HG03064 (cell line): ENCODE measurements around the gene FXN.
"Not testable (repeated sequence)": the region's sequence is repeated elsewhere in the genome, so short reads cannot be mapped to it uniquely, and the experiment has no call there.

ENCODE experiments used
- ATAC-seq: cut with Tn5 transposase; IDR thresholded peaks from one replicate; pipeline ENCODE4 v1.9.1; 2021; ENCODE audit warnings: low read depth; ENCODE audit not compliant: unreplicated experiment

FXN gene

DNA sequence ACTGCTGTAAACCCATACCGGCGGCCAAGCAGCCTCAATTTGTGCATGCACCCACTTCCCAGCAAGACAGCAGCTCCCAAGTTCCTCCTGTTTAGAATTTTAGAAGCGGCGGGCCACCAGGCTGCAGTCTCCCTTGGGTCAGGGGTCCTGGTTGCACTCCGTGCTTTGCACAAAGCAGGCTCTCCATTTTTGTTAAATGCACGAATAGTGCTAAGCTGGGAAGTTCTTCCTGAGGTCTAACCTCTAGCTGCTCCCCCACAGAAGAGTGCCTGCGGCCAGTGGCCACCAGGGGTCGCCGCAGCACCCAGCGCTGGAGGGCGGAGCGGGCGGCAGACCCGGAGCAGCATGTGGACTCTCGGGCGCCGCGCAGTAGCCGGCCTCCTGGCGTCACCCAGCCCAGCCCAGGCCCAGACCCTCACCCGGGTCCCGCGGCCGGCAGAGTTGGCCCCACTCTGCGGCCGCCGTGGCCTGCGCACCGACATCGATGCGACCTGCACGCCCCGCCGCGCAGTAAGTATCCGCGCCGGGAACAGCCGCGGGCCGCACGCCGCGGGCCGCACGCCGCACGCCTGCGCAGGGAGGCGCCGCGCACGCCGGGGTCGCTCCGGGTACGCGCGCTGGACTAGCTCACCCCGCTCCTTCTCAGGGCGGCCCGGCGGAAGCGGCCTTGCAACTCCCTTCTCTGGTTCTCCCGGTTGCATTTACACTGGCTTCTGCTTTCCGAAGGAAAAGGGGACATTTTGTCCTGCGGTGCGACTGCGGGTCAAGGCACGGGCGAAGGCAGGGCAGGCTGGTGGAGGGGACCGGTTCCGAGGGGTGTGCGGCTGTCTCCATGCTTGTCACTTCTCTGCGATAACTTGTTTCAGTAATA, at the start of gene FXN:
Gene FXN, plus strand, starts transcription at position 315 of the 871 bp plus-strand sequence. Its CDS starts 31 bp downstream, at position 346.
- peak; percentile 93 for ATAC-seq

DNA sequence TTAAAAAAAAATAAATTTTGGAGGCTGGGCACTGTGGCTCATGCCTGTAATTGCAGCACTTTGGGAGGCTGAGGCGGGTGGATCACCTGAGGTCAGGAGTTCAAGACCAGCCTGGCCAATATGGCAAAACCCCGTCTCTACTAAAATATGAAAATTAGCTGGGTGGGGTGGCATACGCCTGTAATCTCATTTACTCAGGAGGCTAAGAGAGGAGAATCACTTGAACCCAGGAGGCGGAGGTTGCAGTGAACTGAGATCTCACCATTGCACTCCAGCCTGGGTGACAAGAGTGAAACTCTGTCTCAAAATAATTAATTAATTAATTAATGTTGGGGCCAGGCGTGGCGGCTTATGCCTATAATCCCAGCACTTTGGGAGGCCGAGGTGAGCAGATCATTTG, 48.6 kb upstream of the FXN start:
- not testable (repeated sequence) for ATAC-seq

DNA sequence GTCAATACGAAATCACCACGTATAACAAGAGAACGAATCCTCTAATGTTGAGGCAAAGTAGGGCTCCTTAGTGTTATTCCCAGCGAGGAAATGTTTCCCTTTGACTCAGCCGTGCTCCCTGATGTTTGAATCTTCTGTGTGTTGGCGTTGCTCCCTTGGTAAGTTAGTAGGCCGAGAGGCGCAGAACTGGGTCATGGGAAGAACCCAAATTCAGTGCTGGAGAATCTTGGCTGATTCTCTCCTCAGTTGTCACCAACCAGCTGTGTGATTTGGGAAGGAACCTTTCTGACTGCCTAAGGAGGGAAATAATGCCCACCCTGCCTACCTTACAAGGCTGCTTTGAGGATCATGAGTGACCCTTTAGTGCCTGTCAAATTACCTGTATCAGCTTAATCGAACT, 44.1 kb upstream of the FXN start:
- no peak for ATAC-seq

DNA sequence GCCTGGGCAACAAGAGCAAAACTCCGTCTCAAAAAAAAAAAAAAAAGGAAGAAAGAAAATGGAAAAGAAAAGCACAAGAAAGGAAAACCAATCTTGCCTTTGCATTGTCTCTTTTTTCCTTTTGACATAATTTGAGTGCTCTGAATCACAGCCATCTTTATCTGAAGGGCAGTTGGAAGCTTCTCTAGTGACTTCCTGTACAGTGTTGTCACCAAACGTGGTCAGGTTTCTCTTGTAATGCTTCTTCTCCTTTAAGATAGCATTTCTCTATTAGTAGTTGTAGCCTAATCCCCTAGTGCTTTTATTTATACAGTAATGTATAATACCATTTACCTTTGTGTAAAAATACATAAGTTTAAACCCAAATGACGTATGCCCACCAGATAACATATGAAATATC, 39.8 kb upstream of the FXN start:
- no peak for ATAC-seq

DNA sequence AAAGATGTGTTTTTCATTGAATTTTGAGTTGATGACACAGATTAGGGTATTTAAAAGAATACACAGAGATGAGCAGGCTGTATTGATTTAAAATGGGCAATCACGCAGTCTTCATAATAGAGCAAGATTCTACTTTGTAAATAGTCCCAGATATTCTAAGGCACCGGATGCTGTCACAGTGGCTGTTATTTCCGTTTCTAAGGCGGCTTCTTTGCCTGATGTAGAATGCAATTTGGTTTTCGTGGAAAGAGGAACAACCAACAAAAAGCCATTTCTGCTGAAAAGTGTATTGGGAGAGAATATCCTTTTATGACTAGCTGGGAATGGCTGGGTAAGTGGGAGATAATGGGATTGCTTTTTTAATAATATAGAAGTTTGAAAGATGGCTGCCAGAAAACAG, 39.1 kb upstream of the FXN start:
- ATAC-seq = no peak

DNA sequence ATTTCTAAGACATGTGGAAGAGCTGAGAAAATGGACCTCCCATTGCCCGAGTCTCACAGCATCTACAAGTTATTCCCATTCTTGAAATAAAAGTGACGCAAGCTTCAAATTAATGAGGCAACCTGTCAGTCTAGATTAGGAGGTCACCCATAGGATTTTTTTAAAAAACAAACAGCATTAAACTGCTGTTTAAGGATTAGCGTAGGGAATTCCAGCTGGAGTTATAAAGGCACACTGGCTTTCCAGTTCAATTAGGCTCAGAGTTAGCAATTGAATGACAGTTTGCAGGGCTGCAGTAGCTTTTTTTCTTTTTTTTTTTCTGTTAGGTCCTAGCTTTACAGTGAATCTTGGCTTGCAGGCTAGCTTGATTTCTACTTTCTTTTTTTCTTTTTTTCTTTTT, 37.9 kb upstream of the FXN start:
- ATAC-seq = no peak

DNA sequence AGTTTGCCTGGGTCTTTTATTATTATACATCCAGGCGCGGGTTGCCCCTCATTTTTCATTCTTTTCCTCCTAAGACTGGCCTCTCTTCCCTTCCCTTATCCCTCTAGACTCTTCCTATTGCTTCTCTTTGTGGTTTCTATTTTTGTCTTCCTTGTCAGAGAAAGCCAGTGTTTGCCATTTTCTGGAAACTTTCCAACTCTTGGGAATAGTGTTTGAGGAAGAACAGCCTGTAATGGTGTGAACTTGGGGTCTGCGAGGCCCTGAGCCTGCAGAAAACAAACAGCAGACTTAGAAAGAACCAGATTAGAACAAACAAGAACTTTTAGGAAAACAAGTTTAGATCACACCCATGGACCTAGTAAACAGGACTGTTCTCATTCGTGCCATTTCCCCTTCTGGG, 37.2 kb upstream of the FXN start:
- no peak for ATAC-seq

DNA sequence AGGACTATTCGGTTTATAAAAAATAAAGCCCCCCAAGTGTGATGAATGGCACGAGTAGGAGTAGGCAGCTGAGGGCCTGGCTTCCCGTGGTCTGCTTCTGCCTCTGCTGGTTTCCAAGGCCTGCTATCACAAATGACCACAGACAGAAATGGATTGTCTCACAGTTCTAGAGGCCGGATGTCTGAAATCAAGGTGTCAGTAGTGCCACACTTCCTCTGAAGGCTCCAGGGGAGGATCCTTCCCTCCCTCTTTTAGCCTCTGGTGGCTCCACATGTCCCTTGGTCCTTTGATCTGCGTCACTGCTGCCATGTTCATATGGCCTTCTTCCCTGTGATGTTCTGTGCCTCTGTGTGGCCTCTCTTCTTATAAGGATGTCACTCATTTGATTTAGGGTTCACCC, 36.7 kb upstream of the FXN start:
- no peak for ATAC-seq

DNA sequence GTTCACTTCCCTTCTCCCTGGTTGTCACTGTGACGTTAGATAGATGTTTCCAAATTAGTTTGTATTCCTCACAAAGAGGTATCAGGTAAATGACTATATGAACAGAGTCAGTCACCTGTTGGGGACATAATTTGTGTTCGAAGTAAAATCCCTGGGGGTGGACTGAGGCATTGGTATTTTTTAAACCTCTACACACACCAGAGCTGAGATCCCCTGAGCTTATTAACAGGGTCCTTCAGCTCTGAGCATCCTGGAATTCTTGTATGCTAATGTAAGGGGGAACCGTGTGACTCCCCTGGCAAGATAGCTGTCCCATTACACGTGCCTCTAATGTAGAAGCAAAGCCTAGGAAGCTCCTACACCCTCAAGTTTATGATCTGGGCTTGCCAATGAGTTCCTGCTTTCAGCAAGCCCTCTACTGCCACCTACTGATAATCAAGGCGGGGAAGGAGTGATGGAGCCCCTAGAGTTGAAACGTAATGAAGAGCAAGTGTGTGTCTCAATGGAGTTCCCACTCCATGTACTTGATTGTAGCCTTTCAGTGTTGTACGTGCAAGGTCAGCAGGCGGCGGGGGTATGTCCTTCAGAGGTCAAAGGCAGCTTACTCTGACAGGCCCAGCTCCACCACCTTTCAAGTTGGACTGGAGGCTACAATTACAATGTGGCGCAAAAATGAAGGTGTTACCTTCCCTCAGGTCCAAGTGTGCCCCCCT, 36.0 kb upstream of the FXN start:
- ATAC-seq = peak; percentile 65

DNA sequence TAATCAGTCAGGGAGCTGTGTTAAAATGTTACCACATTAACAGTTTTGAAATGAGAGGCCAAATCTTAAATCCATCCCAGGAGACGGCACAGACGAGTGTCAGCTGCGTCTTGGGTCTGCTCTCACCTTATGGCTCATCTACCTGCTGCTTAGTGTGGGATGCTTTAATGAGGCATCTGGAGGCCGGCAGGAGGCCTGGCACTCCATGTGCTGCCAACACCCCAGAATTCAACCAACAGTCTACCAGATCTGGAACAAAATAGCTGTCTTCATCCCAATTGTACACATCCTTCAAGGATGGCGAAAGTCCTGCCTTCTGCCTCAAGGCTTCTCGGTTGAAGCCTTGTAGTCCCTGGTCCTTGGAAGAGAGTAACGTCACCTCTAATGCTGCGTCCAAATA, 33.6 kb upstream of the FXN start:
- no peak for ATAC-seq

DNA sequence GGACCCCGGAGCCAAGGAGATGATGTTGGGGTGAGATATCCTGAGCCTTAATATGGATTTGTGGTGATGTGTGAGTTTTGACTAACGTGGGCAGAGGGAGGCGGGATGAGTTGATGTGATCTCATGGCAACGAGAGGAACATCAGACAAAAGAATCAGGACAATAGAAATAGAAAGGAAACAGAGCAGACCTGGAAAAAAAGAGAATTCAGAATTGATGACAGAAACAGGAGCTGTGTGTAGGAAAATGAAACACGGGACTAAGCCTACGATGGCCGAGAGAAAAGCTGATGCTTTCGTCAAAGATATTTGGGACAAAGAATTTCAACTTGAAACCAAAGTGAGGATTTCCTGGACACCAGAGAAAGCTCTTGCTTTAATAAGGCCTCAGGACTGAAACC, 32.5 kb upstream of the FXN start:
- no peak for ATAC-seq

DNA sequence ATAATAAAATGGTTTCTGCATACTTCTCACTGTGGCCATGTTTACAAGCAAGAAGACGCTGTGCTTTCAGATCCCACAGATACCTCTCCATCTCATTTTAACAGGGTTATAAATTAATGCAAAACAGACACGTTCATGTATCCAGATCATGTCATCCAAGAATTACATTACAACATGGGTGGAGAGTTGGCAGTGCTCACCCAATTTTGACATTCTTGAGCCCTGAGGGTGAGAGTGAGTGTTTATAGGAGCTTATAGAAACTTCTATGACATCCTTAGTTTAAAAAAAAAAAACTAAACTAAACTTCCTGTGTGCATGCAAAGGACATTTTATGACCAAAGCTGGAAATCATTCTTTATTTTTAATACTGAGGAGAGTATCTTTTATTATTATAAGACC, 30.7 kb upstream of the FXN start:
- no peak for ATAC-seq

DNA sequence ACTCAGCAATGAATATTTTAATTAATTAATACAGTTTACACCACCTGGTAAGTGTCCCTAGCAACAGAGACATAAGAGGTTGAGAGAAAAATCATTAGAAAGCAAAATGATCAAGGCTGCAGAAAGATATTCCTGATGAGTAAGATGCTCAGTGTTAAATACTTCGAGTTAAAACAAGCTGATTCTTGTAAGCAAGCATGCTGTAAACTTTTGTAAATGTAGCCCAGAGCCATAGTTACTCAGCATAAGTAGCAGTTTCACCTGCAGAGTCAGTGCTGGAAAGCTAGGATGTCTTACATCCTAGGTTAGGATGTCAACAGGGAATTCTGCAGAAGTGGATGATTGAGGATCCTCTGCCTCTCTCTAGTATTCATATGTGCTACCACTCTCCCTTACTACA, 25.8 kb upstream of the FXN start:
- ATAC-seq = no peak

DNA sequence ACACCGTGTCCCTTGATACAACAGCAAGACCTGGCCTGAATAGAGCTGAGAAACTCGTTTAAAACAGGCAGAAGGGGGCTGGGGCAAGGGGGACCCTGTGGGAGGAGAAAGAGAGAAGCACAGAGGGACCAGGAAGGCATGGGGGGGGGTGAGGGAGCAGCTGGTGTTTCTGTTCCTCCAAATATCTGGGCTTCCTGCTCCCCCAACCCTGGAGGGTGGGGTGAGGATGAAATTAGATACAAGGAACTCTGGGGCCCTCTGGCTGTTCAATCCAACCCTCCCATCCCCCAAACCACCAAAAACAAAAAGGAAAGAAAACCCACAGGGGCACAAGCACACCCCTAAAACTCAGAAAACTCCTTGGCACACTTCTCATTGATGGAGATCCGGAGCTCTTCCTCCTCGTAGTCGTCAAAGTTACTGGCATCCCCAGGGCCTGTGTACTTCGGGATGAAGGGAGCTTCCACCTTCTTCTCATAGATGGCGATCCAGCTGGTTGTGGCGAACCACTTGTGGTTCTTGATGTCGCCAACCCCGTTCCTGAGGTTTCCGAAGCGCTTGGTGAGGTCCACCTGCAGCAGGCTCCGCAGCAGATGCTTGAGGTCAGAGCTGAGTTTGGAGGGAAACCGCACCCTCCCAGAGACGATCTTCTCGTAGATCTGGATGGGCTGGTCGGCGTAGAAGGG, 22.7 kb upstream of the FXN start:
- no peak for ATAC-seq

DNA sequence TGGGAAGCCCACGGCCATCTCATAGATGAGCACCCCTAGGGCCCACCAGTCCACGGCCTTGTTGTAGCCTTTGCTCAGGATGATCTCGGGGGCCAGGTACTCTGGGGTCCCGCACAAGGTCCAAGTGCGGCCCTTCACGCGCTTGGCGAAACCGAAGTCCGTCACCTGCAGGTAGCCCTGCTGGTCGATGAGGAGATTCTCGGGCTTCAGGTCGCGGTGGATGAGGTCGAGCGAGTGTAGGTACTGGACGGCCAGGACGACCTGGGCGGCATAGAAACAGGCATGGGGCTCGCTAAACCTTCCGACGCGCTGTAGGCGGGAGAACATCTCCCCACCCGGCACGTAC, 22.2 kb upstream of the FXN start:
- no peak for ATAC-seq

DNA sequence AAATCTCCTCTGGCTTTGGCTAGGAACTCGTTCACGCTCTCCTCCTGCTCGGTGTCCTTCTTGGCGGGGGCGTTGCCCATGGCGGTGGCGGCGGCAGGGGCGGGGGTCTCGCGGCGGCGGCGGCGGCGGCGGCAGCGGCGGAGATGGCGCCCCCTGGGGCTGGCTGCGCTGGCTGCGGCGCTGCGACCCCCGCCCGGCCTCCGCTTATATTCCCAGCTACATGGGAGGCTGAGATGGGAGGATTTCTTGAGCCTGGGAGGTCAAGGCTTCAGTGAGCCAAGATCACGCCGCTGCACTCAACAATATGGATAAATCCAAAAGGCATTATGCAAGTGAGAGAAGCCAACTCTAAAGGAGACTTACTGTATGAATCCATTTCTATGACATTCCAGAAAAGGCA, 21.5 kb upstream of the FXN start, which contains the start of gene PRKACG:
Gene PRKACG, minus strand, starts transcription at position 101 of the 400 bp plus-strand sequence. Its CDS starts 21 bp downstream, at position 80.
- no peak for ATAC-seq

DNA sequence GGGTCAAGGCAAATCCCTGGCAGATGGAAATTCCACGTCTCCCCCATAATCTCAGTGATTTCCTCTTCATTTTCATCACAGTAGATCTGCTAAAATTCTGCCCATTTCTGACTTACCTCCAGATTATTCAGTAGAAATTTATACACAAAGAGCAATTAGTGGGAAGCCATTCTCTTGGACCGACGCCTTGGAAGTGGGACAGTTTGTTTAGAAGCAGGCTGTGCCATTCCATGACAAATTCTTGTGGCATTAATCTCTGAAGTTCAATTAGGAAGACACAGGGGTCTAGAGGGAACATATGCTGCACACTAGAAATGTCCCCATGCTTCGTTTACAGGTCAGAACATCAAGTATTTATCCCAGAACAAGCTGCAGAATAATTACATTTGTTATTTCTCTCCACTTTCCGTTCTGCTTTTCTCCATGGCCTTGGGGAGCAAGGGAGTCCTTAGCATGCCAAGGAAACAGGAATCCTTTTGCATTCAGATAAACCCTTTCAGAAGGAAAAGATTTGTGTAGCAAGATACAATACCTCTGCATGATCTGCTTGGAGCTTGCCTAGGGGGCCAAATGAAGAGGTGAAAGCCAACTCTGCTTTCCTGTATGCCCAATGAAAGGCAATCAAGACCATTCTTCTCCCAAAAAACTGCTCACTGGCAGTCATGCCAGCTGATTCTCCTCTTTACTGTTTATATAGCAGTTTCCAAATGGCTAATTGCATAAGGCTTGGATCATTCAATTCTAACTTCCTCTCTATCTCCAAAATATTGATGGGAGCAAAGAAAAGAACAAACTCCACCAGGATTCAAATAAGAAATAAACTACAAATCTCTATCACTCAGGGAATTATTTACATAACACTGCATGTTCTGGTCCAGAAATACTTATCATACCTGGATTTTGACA, 19.1 kb upstream of the FXN start:
- ATAC-seq = no peak

DNA sequence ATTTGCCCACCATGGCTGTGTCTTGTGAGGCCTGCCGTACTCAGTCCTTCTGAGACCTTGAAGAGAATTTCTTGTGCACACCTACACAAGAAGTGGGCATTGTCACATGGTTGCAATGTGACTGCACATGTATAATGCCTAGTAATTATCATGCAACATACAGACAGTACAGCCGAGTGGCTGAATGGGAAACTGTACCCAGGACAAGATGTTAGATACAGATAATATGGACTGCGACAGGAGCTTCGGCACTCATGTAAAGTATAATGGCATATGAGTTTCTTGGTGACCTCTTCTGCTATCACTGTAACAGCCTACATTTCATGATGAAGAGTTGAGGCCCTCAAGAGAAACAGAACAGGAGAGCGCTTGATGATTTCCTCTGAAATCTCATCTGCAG, 16.8 kb upstream of the FXN start:
- no peak for ATAC-seq

DNA sequence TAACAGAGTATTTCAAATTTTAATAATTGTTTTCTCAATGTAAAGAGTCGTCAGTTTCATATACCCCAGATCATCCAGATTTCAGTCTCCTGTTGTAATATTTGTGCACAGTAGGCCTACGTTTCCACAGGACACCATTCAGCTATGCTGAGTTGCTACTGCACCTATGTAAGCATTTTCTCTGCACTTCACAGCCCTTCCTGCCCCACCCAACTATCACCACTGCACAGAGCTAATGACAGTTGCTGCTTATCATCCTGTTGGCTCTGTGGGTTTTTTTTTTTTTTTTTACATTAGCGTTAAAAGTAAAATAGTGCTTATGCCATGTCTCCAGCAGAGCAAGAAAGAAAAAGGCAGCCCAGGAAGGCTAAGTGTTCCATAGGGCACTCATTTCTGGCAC, 15.7 kb upstream of the FXN start:
- no peak for ATAC-seq
